ENCODE measurements around the gene PRR7.

PRR7 gene

GRCh38 chr5:177496070-177496726, 49.6 kb downstream of the PRR7 start:
- DNase-seq (ENCODE audit: extremely low read depth in 1 of 2, low read depth in 1 of 2), result no peak

- DNase-seq (ENCODE audit: extremely low read depth in 1 of 2, low read depth in 1 of 2), result no peak
Observed at GRCh38 chr5:177496727-177497291, 50.2 kb downstream of the PRR7 start.

- peak; percentile 82 to 91 for DNase-seq (ENCODE audit: extremely low read depth in 1 of 2, low read depth in 1 of 2)
Observed at GRCh38 chr5:177497292-177498012, 50.8 kb downstream of the PRR7 start, which contains the start of gene PDLIM7. TSS of gene PDLIM7 (minus strand) at chr5:177497604. CDS start at chr5:177496512, 1,092 bp downstream.

GRCh38 chr5:177498013-177498787, 51.6 kb downstream of the PRR7 start:
- no peak for DNase-seq (ENCODE audit: extremely low read depth in 1 of 2, low read depth in 1 of 2)

DNA sequence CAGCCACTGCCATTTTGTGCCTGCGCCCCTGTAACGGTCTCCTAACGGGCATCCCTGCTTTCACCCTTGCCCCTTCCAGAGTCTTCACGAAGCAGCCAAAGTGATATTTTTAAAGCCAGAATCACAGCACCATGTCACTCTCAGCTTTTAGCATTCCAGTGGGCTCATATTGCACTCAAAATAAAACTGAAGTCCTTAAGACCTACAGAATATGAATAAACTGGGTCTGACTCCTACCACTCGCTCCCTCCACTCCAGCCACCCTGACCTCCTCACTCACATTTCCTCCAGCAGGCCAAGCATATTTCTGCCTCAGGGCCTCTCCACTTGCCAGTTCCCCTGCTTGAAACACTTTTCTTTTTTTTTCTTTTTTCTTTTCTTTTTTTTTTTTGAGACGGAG, 53.2 kb downstream of the PRR7 start:
- no peak for DNase-seq (ENCODE audit: extremely low read depth in 1 of 2, low read depth in 1 of 2)

GRCh38 chr5:177500685-177501522, 54.3 kb downstream of the PRR7 start:
- DNase-seq (ENCODE audit: extremely low read depth in 1 of 2, low read depth in 1 of 2), result peak; percentile 72 to 86

- no peak for DNase-seq (ENCODE audit: extremely low read depth in 1 of 2, low read depth in 1 of 2)
Observed at GRCh38 chr5:177501874-177502678, 55.5 kb downstream of the PRR7 start.

GRCh38 chr5:177502886-177503285, 56.3 kb downstream of the PRR7 start:
- no peak for DNase-seq (ENCODE audit: extremely low read depth in 1 of 2, low read depth in 1 of 2)

DNA sequence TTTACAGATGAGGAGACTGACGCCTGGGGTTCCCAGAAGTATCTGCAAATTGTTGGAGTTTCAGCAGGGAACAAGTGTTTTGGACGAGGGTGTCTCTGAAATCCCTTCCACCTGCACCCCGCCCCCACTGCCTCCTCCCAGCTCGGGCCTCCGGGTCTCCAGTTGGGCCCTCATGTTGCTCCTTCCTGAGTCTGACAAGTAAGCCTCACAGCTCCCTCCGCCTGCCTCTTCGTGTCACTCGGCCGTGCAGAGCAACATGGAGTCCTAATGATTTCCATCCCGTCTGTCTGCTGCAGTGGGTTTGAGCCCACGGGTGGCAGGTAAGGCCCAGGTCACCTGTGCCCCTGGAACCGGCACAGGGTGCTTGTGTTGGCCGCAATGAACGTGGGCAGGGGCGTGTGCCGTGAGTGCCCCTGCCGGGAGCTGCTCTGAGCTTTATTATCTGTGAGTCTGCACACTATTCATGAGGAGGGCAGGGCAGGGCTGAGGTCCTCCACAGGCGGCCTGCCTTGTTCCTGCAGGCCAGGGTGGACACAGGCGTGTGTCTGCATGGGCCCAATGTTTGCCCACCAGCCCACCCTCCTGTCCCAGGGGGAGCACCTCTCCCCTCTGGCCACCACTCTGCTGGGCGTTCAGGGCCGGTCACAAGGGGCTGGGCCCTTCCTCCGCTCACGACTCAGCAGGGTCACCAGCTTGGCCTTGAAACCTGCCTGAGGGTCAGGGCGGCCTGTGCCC, 56.9 kb downstream of the PRR7 start:
- no peak for DNase-seq (ENCODE audit: extremely low read depth in 1 of 2, low read depth in 1 of 2)

GRCh38 chr5:177504086-177505056, 57.8 kb downstream of the PRR7 start:
- DNase-seq (ENCODE audit: extremely low read depth in 1 of 2, low read depth in 1 of 2), result no peak

GRCh38 chr5:177505075-177505474, 58.5 kb downstream of the PRR7 start:
- no peak for DNase-seq (ENCODE audit: extremely low read depth in 1 of 2, low read depth in 1 of 2)

Data from activated CD8-positive, alpha-beta memory T cell treated with anti-CD3 and anti-CD28 coated beads for 1 hour (primary cell).